MCF 10A (cell line): ENCODE measurements around the gene BAAT. TPM values are rescaled to one million over a fixed set of nuclear protein-coding genes. Genes with fewer than 3 reads are reported as not detected.

Source experiments
- BruUV-seq: library from RNA; stranded (reverse); fragments of 400-500 nt; replicated peaks from 2 replicates; lab custom pipeline; 2021; lab: Mats Ljungman, UMichigan
- CTCF ChIA-PET: fragments of 300-600 bp; sonication (Branson Sonifier 250); formaldehyde crosslinking; extraction: SDS; loops from one replicate; lab custom pipeline; 2021; ENCODE audit warnings: antibody characterized with exemption, inconsistent platforms; lab: Yijun Ruan, JAX
- POLR2A ChIA-PET: fragments of 300-600, 350-650 bp; sonication (Branson Sonifier 250); formaldehyde crosslinking; extraction: SDS; loops from one replicate; lab custom pipeline; 2020; ENCODE audit warnings: antibody characterized with exemption, inconsistent platforms; lab: Yijun Ruan, JAX
- DNase-seq: peaks from one replicate; pipeline ENCODE4 v3.0.0-alpha.2; 2018; ENCODE audit not compliant: unreplicated experiment
- H3K27ac Mint-ChIP-seq: one replicate; pipeline ENCODE4 v1.8.0; 2022; ENCODE audit warnings: mild to moderate bottlenecking, low read depth, mixed read lengths; ENCODE audit not compliant: unreplicated experiment
- H3K27me3 Mint-ChIP-seq: one replicate; pipeline ENCODE4 v1.8.0; 2022; ENCODE audit warnings: mixed read lengths; ENCODE audit not compliant: insufficient read depth, unreplicated experiment
- H3K36me3 Mint-ChIP-seq: one replicate; pipeline ENCODE4 v1.8.0; 2022; ENCODE audit warnings: mild to moderate bottlenecking, moderate library complexity, mixed read lengths; ENCODE audit not compliant: insufficient read depth, unreplicated experiment
- H3K4me1 Mint-ChIP-seq: one replicate; pipeline ENCODE4 v1.8.0; 2022; ENCODE audit warnings: mixed read lengths; ENCODE audit not compliant: insufficient read depth, unreplicated experiment
- H3K4me3 Mint-ChIP-seq: one replicate; pipeline ENCODE4 v1.8.0; 2022; ENCODE audit warnings: mild to moderate bottlenecking, moderate library complexity, mixed read lengths; ENCODE audit not compliant: unreplicated experiment
- H3K9me3 Mint-ChIP-seq: one replicate; pipeline ENCODE4 v1.8.0; 2022; ENCODE audit warnings: mixed read lengths; ENCODE audit not compliant: unreplicated experiment
- intact Hi-C: fragments of 100-400 bp; cut with micrococcal nuclease; formaldehyde crosslinking; loops from 2 replicates; pipeline ENCODE4 v1.14.1; 2022
- total RNA-seq: library from RNA; stranded (reverse); gene quantifications from 2 replicates; pipeline ENCODE4 v1.2.3, GENCODE V29; 2022
- TF ChIP-seq, protein P1 (sequence below): fragments of 200-600 bp; IDR thresholded peaks from one replicate; pipeline ENCODE4 v1.8.0; 2022; ENCODE audit warnings: antibody characterized with exemption, mild to moderate bottlenecking; ENCODE audit not compliant: unreplicated experiment

BAAT gene
- total RNA-seq, 1 experiment from 2014 or later, result 0.14 TPM

DNA sequence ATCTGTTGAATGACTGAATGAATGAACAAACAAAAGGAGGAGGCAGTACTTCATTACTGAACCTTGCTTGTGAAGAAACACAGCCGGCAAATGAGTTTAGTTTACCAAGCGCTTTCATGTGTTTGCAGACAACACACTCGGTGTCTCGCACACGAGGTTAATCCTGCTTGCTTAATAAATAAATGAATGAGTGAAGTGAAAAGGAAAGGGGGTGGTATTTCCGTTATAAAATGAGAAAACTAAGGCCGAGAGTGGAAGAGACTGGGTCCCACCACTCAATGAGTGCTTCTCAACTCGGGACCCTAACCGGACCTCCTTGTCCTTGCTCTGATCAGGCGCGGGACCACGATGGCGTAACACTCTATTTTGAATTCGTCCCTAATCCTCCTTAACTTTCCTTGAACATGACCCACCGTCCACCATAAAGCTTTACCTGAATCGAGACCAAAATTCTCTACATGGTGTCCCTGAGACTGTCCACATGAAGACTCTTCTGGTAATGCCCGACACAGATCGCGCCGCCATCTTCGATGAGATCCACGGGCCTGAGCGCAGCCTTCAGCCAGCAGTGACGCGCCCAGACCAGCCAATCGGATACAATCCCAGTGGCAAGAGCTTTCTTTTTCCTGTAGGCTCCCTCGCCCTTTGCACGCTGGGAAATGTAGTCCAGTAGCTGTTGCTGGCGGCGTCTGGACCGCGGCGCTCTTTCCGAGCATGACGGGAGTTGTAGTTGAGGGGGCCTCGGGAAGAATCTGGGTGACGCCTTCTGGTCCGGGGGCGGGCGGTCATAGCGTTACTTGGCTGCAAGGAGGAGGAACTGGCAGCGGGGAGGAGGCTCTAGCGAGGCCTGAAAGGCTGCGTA lies 13.5 kb upstream of the BAAT start, which contains the start of the genes MRPL50 and ZNF189:
Gene MRPL50, minus strand, starts transcription at position 551 of the 862 bp plus-strand sequence. Its CDS starts 26 bp downstream, at position 525.
Gene ZNF189, plus strand, starts transcription at position 784 of the 862 bp plus-strand sequence. CDS start 306 bp downstream, outside the sequence.
- peak within 1 kb of the TSS; percentile 99 for H3K27ac Mint-ChIP-seq
- H3K9me3 Mint-ChIP-seq, result peaks cover 38% of the 10 kb centered on the region
- peaks cover 41% of the 10 kb centered on the region for H3K36me3 Mint-ChIP-seq
- ChIA-PET POLR2A (interaction anchor here (0.5 to 2.9 kb wide), 17 partner anchors 10 to 1300 kb away, joined by 3 to 37 read pairs (median 3); partner anchors contain the start of genes ERP44 and RNF20), CTCF (interaction anchor here (0.5 to 2.5 kb wide), 2 partner anchors 10 to 51 kb away, joined by 3 to 14 read pairs; no protein-coding TSS in a partner anchor)
- peaks cover 39% of the 10 kb centered on the region for H3K4me1 Mint-ChIP-seq
- H3K27me3 Mint-ChIP-seq, result no peaks in the 10 kb centered on the region
- peak within 1 kb of the TSS; percentile 97 for H3K4me3 Mint-ChIP-seq
- TSS peak; percentile 64 for BruUV-seq
- intact Hi-C loops, result loop anchor here (2.0 kb wide), 1 partner anchor 51 kb away; no protein-coding TSS in a partner anchor
- TF ChIP-seq, protein P1, sequence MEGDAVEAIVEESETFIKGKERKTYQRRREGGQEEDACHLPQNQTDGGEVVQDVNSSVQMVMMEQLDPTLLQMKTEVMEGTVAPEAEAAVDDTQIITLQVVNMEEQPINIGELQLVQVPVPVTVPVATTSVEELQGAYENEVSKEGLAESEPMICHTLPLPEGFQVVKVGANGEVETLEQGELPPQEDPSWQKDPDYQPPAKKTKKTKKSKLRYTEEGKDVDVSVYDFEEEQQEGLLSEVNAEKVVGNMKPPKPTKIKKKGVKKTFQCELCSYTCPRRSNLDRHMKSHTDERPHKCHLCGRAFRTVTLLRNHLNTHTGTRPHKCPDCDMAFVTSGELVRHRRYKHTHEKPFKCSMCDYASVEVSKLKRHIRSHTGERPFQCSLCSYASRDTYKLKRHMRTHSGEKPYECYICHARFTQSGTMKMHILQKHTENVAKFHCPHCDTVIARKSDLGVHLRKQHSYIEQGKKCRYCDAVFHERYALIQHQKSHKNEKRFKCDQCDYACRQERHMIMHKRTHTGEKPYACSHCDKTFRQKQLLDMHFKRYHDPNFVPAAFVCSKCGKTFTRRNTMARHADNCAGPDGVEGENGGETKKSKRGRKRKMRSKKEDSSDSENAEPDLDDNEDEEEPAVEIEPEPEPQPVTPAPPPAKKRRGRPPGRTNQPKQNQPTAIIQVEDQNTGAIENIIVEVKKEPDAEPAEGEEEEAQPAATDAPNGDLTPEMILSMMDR, result no peak
- DNase-seq, result peak; percentile 99

- no peak for DNase-seq
- H3K4me3 Mint-ChIP-seq, result peak overlapping the region; percentile 97
- BruUV-seq, result no TSS peak
- H3K27ac Mint-ChIP-seq, result peak overlapping the region; percentile 99
- peaks cover 36% of the 10 kb centered on the region for H3K9me3 Mint-ChIP-seq
- ChIA-PET POLR2A (interaction anchor here (0.5 to 2.9 kb wide), 8 partner anchors 9 to 796 kb away, joined by 3 to 37 read pairs (median 12); partner anchors contain the start of gene RNF20), CTCF (interaction anchor here (2.5 kb wide), 1 partner anchor 9 kb away, joined by 14 read pairs; no protein-coding TSS in a partner anchor)
- H3K27me3 Mint-ChIP-seq, result no peaks in the 10 kb centered on the region
- peaks cover 35% of the 10 kb centered on the region for H3K36me3 Mint-ChIP-seq
- intact Hi-C loops, result loop anchor here (2.0 kb wide), 1 partner anchor 51 kb away; no protein-coding TSS in a partner anchor
- peaks cover 39% of the 10 kb centered on the region for H3K4me1 Mint-ChIP-seq
- TF ChIP-seq, protein P1, result no peak
These were observed 12.9 kb upstream of the BAAT start for GRCh38 chr9:101397746-101398067.

DNA sequence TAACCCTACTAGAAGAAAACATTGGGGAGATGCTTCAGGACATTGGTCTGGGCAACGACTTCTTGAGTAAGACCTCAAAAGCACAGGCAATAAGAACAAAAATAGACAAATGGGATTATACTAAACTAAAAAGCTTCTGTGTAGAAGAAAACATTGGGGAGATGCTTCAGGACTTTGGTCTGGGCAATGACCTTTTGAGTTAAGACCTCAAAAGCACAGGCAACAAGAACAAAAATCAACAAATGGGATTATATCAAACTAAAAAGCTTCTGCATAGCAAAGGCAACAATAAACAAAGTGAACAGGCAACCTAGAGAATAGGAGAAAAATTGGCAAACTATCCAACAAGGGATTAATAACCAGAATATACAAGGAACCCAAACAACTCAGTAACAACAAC lies 9.9 kb upstream of the BAAT start:
- Mint-ChIP-seq H3K27ac (no peak overlapping the region), H3K9me3 (peaks cover 33% of the 10 kb centered on the region), H3K4me1 (peaks cover 31% of the 10 kb centered on the region), H3K36me3 (peaks cover 26% of the 10 kb centered on the region), H3K27me3 (no peaks in the 10 kb centered on the region), H3K4me3 (no peak overlapping the region)
- intact Hi-C loops, result no loop called here
- ChIA-PET CTCF (interaction anchor here (0.6 to 0.9 kb wide), 5 partner anchors 14 to 754 kb away, joined by 3 read pairs; no protein-coding TSS in a partner anchor), POLR2A (no interaction called here)
- no TSS peak for BruUV-seq
- TF ChIP-seq, protein P1, result no peak
- DNase-seq, result no peak

DNA sequence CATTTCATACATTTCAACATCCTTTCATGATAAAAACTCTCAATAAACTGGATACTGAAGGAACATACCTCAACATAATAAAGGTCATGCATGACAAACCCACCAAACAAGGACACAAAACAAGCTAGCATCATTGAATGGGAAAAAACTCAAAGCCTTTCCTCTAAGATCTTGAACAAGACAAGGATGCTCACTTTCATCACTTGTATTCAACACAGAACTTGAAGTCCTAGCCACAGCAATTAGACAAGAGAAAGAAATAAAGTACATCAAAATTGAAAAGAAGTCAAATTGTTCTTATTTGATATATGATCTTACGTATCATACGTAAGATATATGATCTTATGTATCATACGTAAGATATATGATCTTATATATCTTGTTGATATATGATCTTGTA lies 8.3 kb upstream of the BAAT start:
- ChIA-PET POLR2A (no interaction called here), CTCF (interaction anchor here (0.6 kb wide), 1 partner anchor 79 kb away, joined by 3 read pairs; no protein-coding TSS in a partner anchor)
- no peak for DNase-seq
- Mint-ChIP-seq H3K4me3 (no peak overlapping the region), H3K36me3 (peaks cover 40% of the 10 kb centered on the region), H3K27ac (no peak overlapping the region), H3K9me3 (peaks cover 33% of the 10 kb centered on the region), H3K4me1 (peaks cover 34% of the 10 kb centered on the region), H3K27me3 (no peaks in the 10 kb centered on the region)
- intact Hi-C loops, result no loop called here
- no TSS peak for BruUV-seq
- TF ChIP-seq, protein P1, result no peak
